Left cardiac atrium (tissue), 4 donors: Measurements from ENCODE around the gene ADIPOR2. TPM values are rescaled to one million over a fixed set of nuclear protein-coding genes. Genes with fewer than 3 reads are reported as not detected.
A peak's percentile ranks its signal among the peaks of the same experiment; 100 is the strongest.

Experiments used
- ATAC-seq, 2 donors: fragments of 200-7000 bp; cut with Tn5 transposase; one replicate each; pipeline ENCODE4 v1.9.1; 2020; ENCODE audit warnings: mild to moderate bottlenecking in 2 of 2, moderate library complexity in 2 of 2
- DNase-seq: peaks from one replicate; pipeline ENCODE4 v3.0.0-alpha.2; 2020
- intact Hi-C, 2 donors: fragments of 100-400 bp; cut with DNase I; formaldehyde crosslinking; loops; one replicate each; pipeline versions ENCODE4 v1.14.1 to v1.15.1; 2022 to 2023
- total RNA-seq, 2 donors: library from RNA; stranded (reverse); fragmentation: NEBNext Ultra II Directional; extraction: Animal tissue kit (Norgen Biotek cat#: 25700); gene quantifications; one replicate each; pipeline ENCODE4 v1.2.1, GENCODE V29; 2021
- donor health status: DM: no; HTN: yes; CAD: no.
- donor health status: DM: no; HTN: yes; CAD: no; lungs with severe emphysema.
- donor health status: DM: yes; HTN: yes; CAD: no.
- donor health status: Dilated cardiomyopathy.

The ADIPOR2 gene
- total RNA-seq, 2 donors from 2014 or later = 50.3 to 53.1 TPM

DNA sequence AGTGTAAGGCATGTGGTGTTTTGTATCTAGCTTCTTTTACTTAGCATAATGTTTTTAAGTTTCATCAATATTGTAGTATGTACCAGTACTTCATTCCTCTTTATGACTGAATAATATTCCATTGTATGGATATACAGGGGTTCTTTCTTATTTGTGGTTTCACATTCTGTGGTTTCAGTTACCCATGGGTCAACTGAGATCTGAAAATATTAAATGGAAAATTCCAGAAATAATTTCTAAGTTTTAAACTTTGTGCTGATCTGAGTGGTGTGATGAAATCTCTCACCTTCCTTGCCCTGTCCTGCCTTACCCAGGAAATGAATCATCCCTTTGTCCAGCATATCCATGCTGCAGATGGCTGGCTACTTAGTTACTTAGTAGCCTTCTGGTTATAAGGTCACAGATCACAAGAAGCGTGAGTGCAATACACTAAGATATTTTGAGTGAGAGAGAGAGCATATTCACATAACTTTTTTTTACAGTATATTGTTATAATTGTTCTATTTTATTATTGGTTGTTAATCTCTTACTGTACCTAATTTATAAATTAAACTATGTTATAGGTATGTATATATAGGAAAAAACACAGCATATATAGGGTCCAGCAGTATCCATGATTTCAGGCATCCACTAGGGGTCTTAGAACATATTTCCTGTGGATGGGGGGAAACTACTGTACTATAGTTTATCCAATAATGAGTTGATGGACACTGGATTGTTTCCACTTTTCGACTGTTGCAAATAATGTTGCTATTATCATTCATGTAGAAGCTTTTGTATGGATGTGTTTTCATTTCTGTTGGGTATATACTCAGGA is 69.9 kb downstream of the ADIPOR2 start:
- intact Hi-C loops = no loop called here
- DNase-seq (no peak), ATAC-seq (peak in 1 of 2 donors; percentile 54)

DNA sequence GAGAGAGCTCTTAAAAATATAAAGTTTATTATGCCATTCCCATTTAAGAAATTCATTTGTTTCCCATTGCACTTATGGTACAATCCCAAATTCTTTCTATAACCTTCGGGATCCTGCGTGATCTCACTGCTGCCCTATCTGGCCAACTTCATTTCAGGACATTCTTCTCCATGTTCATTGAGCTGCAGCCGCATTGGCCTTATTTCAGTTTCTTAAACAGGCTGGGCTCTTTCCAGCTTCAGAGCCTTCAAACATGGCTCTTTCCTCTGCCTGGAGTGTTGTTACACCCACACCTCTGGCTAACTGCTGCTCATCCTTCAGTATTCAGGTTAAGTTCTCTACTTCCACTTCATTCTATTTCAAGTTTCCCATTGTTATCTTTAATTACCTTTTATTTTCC is 71.0 kb downstream of the ADIPOR2 start:
- no peak for ATAC-seq
- intact Hi-C loops = no loop called here
- DNase-seq = no peak

DNA sequence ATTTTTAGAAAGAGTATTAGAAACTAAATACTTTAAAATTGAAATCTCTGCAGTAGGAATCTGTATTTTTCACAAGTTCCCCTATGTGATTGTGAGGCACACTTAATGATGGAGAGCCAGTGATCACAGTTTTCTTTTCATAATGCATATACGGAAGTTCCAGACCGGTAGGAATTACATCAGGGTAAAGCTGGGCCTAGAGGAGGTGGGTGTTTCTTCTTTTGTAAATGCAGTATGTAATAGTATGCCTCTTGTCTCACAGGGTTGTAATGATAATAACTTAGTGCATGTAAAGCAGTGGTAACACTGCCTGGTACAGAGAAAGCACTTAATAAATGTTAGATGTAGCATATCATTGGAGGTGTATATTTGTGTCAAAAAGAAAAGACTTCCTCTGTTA is 72.3 kb downstream of the ADIPOR2 start:
- no peak for ATAC-seq
- intact Hi-C loops = no loop called here
- DNase-seq = no peak

DNA sequence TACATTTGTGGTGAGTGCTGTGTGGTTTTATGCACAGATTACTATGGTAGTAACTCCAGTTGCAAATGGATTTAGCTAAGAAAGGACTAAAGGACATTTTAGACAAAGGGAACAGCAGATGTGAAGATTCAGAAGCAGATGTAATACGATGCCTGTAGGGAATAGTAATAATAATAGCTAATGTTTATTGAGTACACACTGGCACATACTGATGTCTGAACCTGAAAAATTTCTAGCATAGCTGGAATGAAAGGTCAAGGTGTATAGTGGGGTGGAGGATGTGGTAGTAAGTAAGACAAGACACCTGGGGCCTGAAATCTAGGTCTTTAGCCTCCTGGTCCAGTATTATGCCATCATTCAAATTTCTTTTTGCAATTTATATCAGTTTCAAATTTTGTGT is 75.2 kb downstream of the ADIPOR2 start:
- no peak for ATAC-seq
- no peak for DNase-seq
- intact Hi-C loops = no loop called here

DNA sequence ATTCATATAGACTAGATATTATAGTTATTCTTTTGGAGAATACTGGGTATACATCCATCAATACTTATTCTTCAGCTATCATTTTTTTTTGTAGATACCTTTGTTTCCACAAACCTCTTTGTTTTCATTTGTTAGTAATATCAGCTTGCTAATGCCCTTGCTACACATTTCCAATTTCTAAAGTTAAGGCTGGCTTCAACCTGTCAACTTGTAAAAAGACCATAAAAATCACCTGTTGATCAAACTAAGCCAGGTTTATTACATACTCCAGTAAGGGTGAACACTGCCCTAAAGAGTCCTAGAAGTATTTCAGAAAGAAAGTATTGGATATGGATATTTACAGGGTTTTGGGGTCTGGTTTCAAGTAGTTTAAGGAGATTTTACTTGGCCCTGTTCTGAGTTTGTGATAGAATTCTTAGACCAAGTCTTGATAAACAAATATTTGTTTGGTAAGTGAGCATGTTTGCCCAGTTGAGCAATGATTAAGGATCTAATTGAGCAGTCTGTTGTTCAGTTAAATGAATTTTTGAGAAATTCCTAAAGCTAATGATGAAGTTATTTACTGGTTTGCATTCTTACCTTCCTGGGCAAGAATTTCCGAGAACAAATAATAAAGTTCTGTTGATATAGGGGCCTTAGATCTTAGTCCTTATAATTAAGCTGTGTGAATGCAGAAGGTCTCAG is 76.7 kb downstream of the ADIPOR2 start:
- intact Hi-C loops = no loop called here
- DNase-seq = no peak
- ATAC-seq = no peak

DNA sequence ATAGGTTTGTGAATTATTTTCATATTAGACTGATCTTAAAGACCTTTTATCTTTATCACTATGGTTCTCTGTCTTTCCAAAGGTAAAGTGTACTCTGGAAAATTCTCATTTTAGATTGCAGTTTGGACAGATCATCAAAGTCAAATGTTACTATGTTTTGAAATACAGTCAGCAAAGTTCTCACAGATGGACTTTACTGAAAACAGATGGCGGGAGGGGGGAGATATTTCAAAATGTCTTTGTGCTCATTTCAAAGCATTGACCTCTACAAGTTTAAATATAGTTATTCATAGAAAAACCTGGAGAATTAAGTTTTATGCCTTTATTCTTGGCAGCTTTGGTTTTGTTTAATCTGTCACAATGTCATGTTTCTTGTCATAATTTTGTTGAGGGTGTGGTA is 77.7 kb downstream of the ADIPOR2 start:
- DNase-seq (no peak), ATAC-seq (no peak)
- intact Hi-C loops = no loop called here

DNA sequence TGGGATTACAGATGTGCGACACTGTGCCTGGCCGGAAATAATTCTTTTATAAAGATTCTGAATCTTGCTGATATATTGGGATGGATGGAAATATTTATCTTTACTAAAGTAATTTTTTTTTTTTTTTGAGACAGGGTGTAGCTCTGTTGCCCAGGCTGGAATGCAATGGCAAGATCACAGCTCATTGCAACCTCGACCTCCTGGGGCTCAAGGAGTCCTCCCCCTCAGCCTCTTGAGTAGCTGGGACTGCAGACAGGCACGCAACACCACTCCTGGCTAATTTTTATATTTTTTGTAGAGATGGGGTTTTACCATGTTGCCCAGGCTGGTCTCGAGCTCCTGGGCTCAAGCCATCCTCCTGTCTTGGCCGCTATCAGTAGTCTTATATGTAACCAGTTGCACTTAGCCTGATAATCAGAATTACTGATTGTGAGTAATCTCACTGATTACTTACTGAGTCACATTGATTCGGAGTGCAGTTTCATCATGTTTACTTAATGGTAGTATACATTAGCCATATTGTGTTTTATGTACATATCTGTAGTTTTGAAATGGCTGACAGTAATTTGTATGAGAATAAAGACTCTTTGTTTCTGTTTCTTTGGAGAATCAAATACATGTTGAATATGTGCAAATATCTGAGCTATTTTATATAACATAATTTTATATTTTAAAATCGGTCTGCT is 79.1 kb downstream of the ADIPOR2 start:
- no peak for DNase-seq
- ATAC-seq = no peak
- intact Hi-C loops = no loop called here

DNA sequence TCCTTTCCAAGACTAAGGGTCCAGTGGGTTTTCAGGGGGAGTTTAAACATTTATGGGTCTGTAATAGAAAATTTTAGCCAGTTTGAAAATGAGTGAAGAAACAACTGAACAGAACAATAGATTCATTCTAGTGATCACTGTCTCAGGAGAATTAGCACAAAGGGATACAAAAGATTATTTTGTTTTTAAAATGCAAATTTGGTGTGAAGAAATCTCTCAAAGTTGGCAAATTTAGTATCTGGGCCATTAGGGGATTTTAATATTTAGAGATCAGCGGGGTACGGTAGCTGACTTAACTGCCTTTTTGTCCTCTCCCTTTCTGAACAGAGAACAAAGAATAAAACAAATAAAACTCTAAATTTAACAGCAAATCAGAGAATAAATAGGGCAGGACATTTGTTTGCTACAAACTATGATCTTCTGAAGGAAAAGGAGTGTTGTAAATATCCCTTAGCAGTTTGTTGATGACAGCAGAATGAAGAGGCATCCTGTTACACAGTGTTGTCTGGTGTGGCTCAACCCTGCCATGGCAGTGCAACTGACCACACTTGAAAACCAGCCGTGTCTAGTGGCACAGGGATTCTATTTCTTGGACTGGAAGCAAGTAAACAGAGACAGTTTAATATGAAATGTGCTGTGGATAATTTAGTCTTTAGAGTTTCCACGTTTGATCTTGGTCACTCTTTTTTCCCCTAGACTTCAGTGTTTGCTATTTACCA is 83.2 kb downstream of the ADIPOR2 start:
- ATAC-seq (peak; percentile 33 to 70), DNase-seq (no peak)
- intact Hi-C loops = no loop called here

DNA sequence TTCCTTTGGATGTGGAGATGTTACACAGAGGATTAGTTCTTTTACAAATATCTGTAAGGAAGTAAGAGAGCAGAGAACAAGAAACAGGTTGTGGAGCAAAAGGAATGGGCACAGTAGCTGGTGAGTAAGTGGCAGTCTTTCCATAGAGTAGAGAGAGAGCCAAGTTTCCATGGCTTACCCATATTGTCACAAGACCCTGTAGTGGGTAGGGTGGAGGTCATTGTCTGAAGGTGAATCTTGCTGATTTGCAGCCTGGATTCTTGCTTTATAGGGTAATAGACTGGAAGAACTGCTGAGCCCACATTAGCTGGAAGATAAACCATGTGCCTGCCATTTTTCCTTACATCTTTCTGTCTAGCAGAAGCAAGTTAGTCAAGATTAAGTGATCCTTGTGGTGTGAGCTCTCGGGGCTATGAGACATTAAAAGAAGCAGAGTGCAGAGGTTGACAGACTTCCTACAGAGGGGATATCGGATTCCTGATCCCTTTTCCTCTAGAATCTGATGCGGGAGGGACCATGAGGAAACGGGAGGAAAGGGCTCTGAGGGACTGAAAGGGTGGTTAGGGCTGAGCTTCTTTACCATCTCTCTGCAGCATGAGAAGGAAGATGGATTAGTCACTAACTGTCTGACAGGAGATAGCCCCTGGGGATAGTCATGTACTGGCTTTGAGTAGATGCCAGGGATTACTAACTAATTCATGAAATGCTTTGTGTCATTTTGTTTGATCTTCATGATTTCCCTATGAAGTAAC is 85.5 kb downstream of the ADIPOR2 start:
- intact Hi-C loops = no loop called here
- ATAC-seq (peak in 1 of 2 donors; percentile 75), DNase-seq (no peak)

DNA sequence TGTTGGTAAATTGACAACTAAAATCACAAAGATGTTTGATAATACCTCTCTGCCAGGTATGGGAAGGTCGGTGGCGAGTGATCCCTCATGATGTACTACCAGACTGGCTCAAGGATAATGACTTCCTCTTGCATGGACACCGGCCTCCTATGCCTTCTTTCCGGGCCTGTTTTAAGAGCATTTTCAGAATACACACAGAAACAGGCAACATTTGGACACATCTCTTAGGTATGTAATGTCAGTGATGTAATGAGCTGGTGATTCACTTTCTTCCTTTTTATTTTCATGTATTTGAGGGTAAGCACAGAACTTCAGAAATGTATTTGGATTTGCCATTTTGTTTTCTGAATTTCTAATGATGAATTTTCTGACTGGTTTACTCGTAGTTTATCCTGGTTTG is 86.9 kb downstream of the ADIPOR2 start:
- intact Hi-C loops = no loop called here
- no peak for DNase-seq
- peak in 1 of 2 donors; percentile 36 for ATAC-seq

DNA sequence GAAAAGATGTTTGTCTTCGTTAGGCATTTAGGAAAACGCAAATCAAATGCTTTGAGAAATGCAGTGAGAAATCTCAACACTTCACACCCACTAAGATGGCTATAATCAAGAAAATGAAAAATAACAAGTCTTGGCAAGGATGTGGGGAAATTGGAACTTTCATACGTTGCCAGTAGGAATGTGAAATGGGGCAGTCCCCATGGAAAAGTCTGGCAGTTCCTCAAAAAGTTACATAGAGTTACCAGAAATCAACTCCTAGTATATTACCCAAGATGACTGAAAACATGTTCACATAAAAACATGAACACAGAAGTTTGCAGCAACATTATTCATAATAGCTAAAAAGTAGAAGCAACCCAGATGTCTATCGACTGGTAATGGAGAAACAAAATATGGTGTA is 88.0 kb downstream of the ADIPOR2 start:
- ATAC-seq = peak; percentile 28 to 35
- intact Hi-C loops = no loop called here
- no peak for DNase-seq

DNA sequence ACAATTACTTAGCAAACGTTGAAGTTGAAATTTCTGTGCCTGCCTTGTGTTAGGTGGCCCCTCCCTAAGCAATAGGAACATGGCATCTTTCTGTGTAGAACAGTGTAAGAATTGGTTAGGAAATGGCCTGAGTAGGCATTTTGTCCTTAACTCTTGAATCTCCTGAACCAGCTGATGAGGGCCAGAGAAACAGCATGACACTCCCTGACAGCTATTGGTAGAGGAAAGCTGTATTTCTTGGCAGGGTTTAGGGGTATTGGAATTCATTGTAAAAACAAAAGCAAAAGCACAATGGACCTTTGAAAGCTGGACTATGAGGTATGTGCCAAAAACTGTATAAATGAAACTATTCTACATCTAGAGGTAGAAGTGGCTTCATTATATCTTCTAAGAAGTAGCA is 88.9 kb downstream of the ADIPOR2 start:
- intact Hi-C loops = no loop called here
- no peak for DNase-seq
- ATAC-seq = peak; percentile 55 to 60

DNA sequence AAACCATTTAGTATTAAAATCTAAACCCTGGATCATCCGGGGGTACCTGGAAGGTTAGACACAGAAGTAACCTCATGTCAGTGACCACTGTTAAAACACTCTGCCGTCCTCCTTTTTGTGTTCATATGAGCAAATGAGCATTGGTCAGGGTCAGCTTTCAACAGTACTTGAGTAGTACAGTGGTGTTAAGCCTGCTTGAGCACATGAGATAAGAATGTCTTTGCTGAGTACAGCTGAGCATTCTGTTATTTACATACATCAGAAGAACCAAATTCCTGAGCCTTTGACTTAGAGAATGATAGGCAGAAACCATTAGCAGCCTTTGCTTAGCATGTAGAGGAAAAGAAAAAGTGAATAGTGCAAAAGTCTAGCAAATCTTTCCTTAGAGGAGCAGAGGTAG is 90.9 kb downstream of the ADIPOR2 start:
- peak in 1 of 2 donors; percentile 25 for ATAC-seq
- intact Hi-C loops = no loop called here
- DNase-seq = no peak

DNA sequence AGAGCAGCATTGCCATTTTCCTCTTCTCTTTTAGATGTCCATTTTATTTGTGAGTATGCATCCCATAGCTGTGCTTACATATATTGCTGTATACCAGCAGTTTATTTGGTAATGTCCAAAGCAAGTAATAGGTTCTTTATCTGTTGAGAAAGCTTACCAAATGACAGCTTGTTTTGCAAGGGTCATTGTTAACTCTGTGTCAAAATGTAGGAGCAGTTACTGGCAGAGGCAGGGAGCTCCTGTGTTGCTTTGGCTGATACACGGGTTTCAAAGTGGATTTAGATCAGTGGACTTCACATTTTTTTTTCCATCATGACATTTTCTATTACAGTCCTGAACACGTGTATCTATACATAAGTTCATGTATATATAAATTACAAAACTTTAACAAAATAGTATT is 91.3 kb downstream of the ADIPOR2 start:
- ATAC-seq (no peak), DNase-seq (no peak)
- intact Hi-C loops = no loop called here

DNA sequence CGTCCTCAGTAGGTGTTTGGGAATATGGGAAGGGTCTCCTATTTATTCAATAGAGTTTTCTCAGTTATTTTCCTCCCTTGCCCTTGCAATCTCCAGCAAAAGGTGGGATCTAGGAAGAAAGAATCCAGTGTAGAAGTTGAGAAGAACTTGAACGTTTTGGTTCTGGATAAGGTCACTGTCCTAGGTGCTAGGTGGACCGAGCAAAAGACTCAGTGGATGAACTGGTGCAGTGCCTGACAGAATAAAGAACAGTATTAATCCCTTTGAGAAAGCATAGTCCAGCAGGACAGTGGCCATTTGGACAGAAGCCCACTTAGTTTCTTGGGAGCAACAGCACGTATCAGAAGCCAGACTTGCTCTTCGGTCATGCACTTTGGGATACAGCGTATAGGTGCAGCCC is 96.8 kb downstream of the ADIPOR2 start:
- ATAC-seq (no peak), DNase-seq (no peak)
- intact Hi-C loops = no loop called here

DNA sequence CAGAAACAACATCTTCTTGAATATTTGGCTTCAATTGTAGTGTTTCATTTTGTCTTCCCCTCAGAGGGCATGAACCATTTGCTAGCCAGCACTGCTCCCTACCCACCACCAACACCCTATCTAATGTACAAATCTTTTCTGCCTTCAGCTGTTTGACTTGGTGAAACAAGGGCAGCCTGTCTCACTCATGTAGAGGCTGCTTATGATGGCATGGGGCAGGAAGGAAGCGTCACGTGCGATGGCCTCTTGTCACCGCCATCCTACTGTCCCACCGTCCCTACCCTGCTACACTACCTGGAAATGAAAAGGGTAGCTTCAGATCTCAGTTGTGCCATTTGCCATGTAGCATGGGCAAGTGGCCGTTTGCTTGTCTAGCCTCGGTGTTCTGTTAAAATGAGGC is 99.6 kb downstream of the ADIPOR2 start:
- intact Hi-C loops = loop anchor here (1.0 to 10.0 kb wide), 3 partner anchors 137 to 244 kb away; no protein-coding TSS in a partner anchor
- ATAC-seq (no peak), DNase-seq (no peak)

DNA sequence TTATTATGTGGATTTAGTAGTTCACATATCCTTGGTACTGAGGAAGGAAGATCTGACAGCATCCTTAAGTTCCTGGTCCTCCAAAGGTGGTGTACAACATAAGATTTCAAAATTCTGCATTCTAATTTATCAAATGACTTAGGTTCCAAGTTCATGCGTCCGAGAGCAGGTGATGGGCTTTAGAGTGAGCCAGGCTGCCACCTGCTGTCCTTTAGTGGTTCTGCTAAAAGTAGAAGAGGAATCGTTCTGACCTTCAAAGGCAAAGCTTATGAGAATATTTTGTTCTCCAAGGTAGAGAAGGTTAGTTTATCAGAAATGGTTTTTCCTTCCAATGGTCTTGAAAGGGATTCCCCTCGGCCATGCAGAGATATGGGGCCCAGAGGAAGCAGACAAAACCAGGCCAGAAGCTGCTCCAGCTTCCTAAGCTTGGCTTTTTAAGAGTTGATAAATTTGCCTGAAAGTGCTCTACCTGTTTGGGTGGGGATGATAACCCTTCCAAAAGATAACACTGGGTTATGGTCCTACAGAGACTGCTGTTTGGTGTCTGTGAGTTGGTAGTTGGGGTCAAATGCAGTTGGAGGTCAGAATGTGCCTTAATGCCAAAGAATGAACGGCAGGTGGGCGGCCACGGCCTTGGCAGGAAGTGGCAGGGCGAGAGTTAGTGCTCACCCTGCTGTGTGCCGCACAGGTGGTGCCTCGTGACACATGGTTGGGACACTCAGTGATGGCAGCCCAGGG is 100.4 kb downstream of the ADIPOR2 start:
- DNase-seq (peak; percentile 67), ATAC-seq (no peak)
- intact Hi-C loops = loop anchor here (5.0 to 10.0 kb wide), 2 partner anchors 139 to 244 kb away; no protein-coding TSS in a partner anchor

DNA sequence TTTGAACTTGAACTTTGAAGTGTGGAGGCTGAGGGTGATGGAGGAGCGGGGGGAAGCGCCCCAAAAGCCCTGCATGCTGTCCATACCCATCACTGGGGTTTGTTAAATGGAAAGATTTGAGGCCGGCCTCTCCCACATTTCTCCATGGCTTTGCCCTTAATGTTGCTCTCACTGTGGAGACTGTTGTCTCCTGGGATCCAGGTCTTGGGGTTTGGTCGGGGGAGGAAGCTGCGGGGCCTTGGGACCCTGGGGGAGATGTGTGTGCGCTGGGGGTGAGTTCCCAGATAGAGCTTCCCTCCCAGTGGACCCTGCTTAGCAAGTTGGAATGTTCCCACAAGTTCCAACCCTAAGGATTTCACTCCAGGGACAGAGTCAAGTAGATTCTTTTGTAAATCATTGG is 101.5 kb downstream of the ADIPOR2 start:
- DNase-seq = no peak
- intact Hi-C loops = loop anchor here (5.0 to 10.0 kb wide), 2 partner anchors 140 to 242 kb away; no protein-coding TSS in a partner anchor

More for the DNA sequence above, 101.5 kb downstream of the ADIPOR2 start:
- no peak for ATAC-seq
